T-cell (primary cell): Measurements from ENCODE around the gene DMRT2. TPM values are rescaled to one million over a fixed set of nuclear protein-coding genes. Genes with fewer than 3 reads are reported as not detected.

ENCODE experiments used
- ATAC-seq, 4 experiments: fragments of 200-7000 bp in 3 of 4; fragments of 150-1000 bp in 1 of 4; cut with Tn5 transposase; replicated peaks in 1 of 4; 1 replicate in 3 of 4; 2 replicates in 1 of 4; pipeline ENCODE4 v1.10.0; 2021; ENCODE audit warnings: moderate library complexity in 3 of 4, mild to moderate bottlenecking in 2 of 4, moderate number of reproducible peaks in 1 of 4
- CTCF ChIA-PET, 2 donors: fragments of 300-600 bp; sonication (Branson Sonifier 250); formaldehyde crosslinking; loops; one replicate each; lab custom pipeline; 2022; ENCODE audit warnings: antibody characterized with exemption in 2 of 2; lab: Charles Lee
- POLR2A ChIA-PET, 2 donors: fragments of 300-600 bp; sonication (Branson Sonifier 250); formaldehyde crosslinking; loops; one replicate each; lab custom pipeline; 2022; ENCODE audit warnings: antibody characterized with exemption in 2 of 2; lab: Charles Lee
- DNase-seq, 35 experiments: peaks; one replicate each; pipeline versions ENCODE4 v3.0.0 to v3.0.0-alpha.2; 2013 to 2023
- H3K27ac ChIP-seq: one replicate; pipeline ENCODE4 v1.5.1; 2013; ENCODE audit warnings: low read length
- H3K27me3 ChIP-seq, 2 experiments: replicated peaks in 1 of 2; 1 replicate in 1 of 2; 2 replicates in 1 of 2; pipeline versions ENCODE4 v1.6.1 to v1.7.0; 2013; ENCODE audit warnings: low read length in 1 of 2, mixed read lengths in 1 of 2; ENCODE audit not compliant: control insufficient read depth in 2 of 2, insufficient read depth in 2 of 2; ENCODE audit errors: extremely low read depth in 1 of 2
- H3K36me3 ChIP-seq, 2 donors: 1 replicate in 1 of 2; 2 replicates in 1 of 2; pipeline versions ENCODE4 v1.6.1 to v1.7.0; 2013; ENCODE audit warnings: low read length in 1 of 2; ENCODE audit not compliant: control insufficient read depth in 2 of 2, insufficient read depth in 1 of 2; ENCODE audit errors: extremely low read depth in 1 of 2
- H3K4me1 ChIP-seq, 2 experiments: 1 replicate in 1 of 2; 2 replicates in 1 of 2; pipeline versions ENCODE4 v1.6.1 to v1.7.0; 2013; ENCODE audit warnings: low read length in 2 of 2, mixed read lengths in 1 of 2; ENCODE audit not compliant: insufficient read depth in 2 of 2, control insufficient read depth in 1 of 2; ENCODE audit errors: extremely low read depth in 1 of 2
- H3K4me3 ChIP-seq, 2 donors: 1 replicate in 1 of 2; 2 replicates in 1 of 2; pipeline versions ENCODE4 v1.5.1 to v1.7.0; 2013; ENCODE audit warnings: mild to moderate bottlenecking in 2 of 2, low read length in 1 of 2, moderate library complexity in 1 of 2; ENCODE audit not compliant: control insufficient read depth in 1 of 2; ENCODE audit errors: extremely low read depth in 1 of 2
- H3K9me3 ChIP-seq: 2 replicates; pipeline ENCODE4 v1.7.0; 2013
- H3K27ac Mint-ChIP-seq, 2 donors: one replicate each; pipeline ENCODE4 v1.8.0; 2020 to 2021; ENCODE audit warnings: mild to moderate bottlenecking in 2 of 2, mixed read lengths in 2 of 2
- H3K27me3 Mint-ChIP-seq, 2 donors: one replicate each; pipeline ENCODE4 v1.8.0; 2021 to 2022; ENCODE audit warnings: mixed read lengths in 2 of 2
- H3K36me3 Mint-ChIP-seq: one replicate; pipeline ENCODE4 v1.8.0; 2021; ENCODE audit warnings: mixed read lengths
- H3K4me1 Mint-ChIP-seq, 3 donors: one replicate each; pipeline ENCODE4 v1.8.0; 2020 to 2022; ENCODE audit warnings: mixed read lengths in 3 of 3, mild to moderate bottlenecking in 1 of 3
- H3K4me3 Mint-ChIP-seq, 3 donors: one replicate each; pipeline ENCODE4 v1.8.0; 2020 to 2022; ENCODE audit warnings: mild to moderate bottlenecking in 3 of 3, mixed read lengths in 3 of 3, moderate library complexity in 3 of 3
- H3K9me3 Mint-ChIP-seq, 3 donors: one replicate each; pipeline ENCODE4 v1.8.0; 2020 to 2022; ENCODE audit warnings: mixed read lengths in 3 of 3
- WGBS: methylation state at CpG from one replicate; pipeline ENCODE4 v1.1.5; 2013; ENCODE audit warnings: missing lambda C conversion rate; ENCODE audit not compliant: insufficient coverage; 5-methylcytosine and 5-hydroxymethylcytosine counted together
- total RNA-seq, 35 experiments: library from RNA in 6 of 35; stranded (reverse) in 6 of 35; fragments of 120-200 nt in 1 of 35; gene quantifications; one replicate each; pipeline versions ENCODE4 v1.2.1 to v1.2.4 and lab custom pipeline; 2013 to 2026

The DMRT2 gene
- total RNA-seq, 5 donors from 2014 or later (not counting 1 experiment from before 2014, with no cell fraction given) = not detected

DNA sequence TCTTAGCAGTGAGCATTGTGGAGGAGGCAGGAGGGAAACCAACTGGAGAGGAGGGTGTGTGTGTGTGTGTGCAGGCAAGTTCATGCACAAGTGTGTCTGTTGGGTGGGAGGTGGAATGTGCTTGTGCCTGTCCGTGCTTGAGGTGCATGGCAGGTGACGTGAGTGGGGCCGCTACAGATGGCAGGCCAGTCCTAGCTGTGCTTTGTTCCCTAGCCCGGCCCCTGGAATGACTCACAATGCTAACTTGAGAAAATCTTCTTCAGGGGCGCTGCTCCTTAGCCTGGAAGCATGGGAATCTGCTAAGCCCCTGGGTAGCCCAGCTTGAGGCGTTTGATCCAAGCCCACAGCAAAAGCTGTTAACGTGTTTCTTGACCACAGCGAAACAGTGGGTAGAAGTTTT is 25.0 kb upstream of the DMRT2 start:
- Histone ChIP-seq H3K27me3 (peaks cover 0 to 18% of the 10 kb centered on the region in 2 experiments), H3K36me3 (no peaks in the 10 kb centered on the region), H3K4me3 (no peak overlapping the region), H3K9me3 (no peaks in the 10 kb centered on the region), H3K27ac (no peak overlapping the region), H3K4me1 (no peaks in the 10 kb centered on the region)
- H3K27me3 Mint-ChIP-seq = peaks cover 27 to 31% of the 10 kb centered on the region in 2 donors
- H3K9me3 Mint-ChIP-seq = peaks cover 0 to 5% (median 0%) of the 10 kb centered on the region in 3 donors
- ChIA-PET CTCF (no interaction called here), POLR2A (no interaction called here)
- DNase-seq (no peak), ATAC-seq (no peak)
- H3K4me3 Mint-ChIP-seq = no peak overlapping the region
- H3K27ac Mint-ChIP-seq = no peak overlapping the region
- no peaks in the 10 kb centered on the region for H3K36me3 Mint-ChIP-seq
- 73% methylated on average over 4 of the region's 8 CpGs for WGBS
- H3K4me1 Mint-ChIP-seq = no peaks in the 10 kb centered on the region

DNA sequence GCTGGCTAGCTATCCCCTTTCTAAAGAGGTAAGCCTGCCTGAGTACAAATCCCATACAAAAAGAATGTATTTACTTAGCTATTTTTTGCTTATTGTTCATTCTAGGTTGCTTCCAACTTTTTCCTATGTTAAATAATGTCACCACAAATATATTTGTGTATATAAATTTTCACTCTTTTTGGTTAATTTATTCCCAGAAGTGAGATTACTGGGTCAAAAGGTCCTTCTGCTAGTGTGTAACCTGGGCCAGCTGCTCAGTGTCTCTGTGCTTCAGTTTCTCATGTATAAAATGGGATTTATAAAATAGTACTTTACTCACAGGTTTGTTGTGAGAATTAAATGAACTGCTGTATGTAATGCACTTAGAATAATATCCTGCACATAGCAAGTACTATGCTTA is 23.9 kb upstream of the DMRT2 start:
- Histone ChIP-seq H3K4me3 (no peak overlapping the region), H3K9me3 (no peaks in the 10 kb centered on the region), H3K36me3 (no peaks in the 10 kb centered on the region), H3K4me1 (no peaks in the 10 kb centered on the region), H3K27me3 (peaks cover 0 to 19% of the 10 kb centered on the region in 2 experiments), H3K27ac (no peak overlapping the region)
- POLR2A ChIA-PET = no interaction called here
- Mint-ChIP-seq H3K4me3 (no peak overlapping the region), H3K36me3 (no peaks in the 10 kb centered on the region), H3K27ac (no peak overlapping the region), H3K9me3 (peaks cover 0 to 5% (median 0%) of the 10 kb centered on the region in 3 donors), H3K4me1 (no peaks in the 10 kb centered on the region), H3K27me3 (peaks cover 27 to 30% of the 10 kb centered on the region in 2 donors)
- DNase-seq (no peak), ATAC-seq (no peak)
- CTCF ChIA-PET = no interaction called here

DNA sequence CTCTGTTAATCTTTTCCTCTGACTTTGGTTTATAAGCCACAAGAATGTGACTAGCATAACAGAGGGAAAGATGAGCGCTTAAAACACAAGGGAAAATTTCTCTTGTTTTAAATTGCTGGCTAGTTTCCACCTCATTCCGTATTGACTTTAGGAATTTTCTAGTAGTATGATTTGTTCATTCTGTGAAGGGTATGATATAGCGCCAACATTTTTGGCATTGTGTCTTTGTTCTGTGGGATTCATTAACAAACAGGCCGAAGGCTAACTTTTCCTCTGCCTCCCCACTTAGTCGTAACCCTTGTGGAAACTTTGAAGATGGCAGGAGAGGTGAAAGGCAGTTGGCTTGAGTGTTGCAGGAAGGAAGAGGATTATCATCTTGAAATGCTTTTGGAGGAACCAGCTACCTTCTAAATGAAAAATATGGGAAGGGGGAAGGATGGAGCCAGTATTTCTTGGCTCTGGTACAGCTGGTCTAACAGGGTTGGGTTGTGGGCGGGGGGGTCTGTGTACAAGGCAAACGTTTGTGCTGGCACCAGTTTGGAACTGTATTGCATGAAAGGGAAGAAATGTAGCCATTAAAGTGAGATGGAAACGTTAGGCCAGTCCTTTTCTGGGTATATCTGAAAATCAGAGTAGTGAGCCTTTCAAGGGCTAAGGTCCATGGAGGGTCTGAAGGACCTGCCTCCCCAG is 21.5 kb upstream of the DMRT2 start:
- POLR2A ChIA-PET = no interaction called here
- no peaks in the 10 kb centered on the region for H3K36me3 Mint-ChIP-seq
- H3K9me3 Mint-ChIP-seq = no peaks in the 10 kb centered on the region
- no peak for DNase-seq
- H3K27ac Mint-ChIP-seq = no peak overlapping the region
- CTCF ChIA-PET = interaction anchor here in 1 of 2 donors (1.1 kb wide), 1 partner anchor 17 kb away, joined by 3 read pairs; no protein-coding TSS in a partner anchor
- WGBS = 51% methylated on average over 3 of the region's 8 CpGs
- no peak for ATAC-seq
- H3K4me3 ChIP-seq = no peak overlapping the region
- no peaks in the 10 kb centered on the region for H3K36me3 ChIP-seq
- no peak overlapping the region for H3K27ac ChIP-seq
- peaks cover 0 to 24% of the 10 kb centered on the region in 2 experiments for H3K27me3 ChIP-seq
- no peaks in the 10 kb centered on the region for H3K4me1 Mint-ChIP-seq
- H3K4me3 Mint-ChIP-seq = no peak overlapping the region
- H3K27me3 Mint-ChIP-seq = peaks cover 34 to 44% of the 10 kb centered on the region in 2 donors
- H3K4me1 ChIP-seq = no peaks in the 10 kb centered on the region
- H3K9me3 ChIP-seq = no peaks in the 10 kb centered on the region

DNA sequence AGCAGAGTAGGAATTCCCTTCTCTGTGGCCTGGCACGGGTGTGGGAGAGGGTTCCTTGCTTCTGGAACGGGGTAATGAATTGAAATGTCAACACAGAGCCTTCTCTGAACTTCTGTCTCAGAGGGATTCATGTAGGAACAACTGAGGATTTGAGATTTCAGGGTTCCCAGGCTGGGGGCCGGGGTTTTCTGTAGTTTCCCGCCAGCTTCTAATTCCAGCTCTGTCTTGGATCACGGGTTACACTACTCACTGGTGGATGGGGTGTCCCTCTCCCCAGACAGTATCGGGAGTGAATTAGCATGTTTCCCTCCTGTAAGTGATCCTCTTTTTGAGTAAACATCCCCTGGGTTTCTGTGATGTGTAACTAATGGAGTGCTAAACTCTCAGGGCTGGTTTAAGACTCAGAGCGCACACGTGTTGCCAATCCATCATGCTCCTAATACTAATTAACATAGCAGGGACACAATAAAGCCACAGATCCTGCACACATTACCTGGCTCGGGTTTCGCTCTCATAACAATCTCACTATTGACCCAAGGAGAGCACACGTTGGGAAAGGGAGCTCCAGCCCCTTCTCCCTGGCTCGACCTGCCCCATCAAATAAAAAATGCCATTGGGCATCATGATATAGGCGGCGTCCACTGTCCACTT is 18.1 kb upstream of the DMRT2 start:
- Histone ChIP-seq H3K27me3 (peaks cover 0 to 11% of the 10 kb centered on the region in 2 experiments), H3K4me1 (no peaks in the 10 kb centered on the region), H3K9me3 (no peaks in the 10 kb centered on the region), H3K4me3 (no peak overlapping the region), H3K36me3 (no peaks in the 10 kb centered on the region), H3K27ac (no peak overlapping the region)
- no peak overlapping the region for H3K4me3 Mint-ChIP-seq
- CTCF ChIA-PET = interaction anchor here in 1 of 2 donors (0.6 kb wide), 1 partner anchor 339 kb away, joined by 4 read pairs; no protein-coding TSS in a partner anchor
- peaks cover 32 to 35% of the 10 kb centered on the region in 2 donors for H3K27me3 Mint-ChIP-seq
- WGBS = 74% methylated on average over 7 of the region's 14 CpGs
- POLR2A ChIA-PET = no interaction called here
- DNase-seq (no peak), ATAC-seq (no peak)
- H3K4me1 Mint-ChIP-seq = no peaks in the 10 kb centered on the region
- H3K36me3 Mint-ChIP-seq = no peaks in the 10 kb centered on the region
- no peak overlapping the region for H3K27ac Mint-ChIP-seq
- H3K9me3 Mint-ChIP-seq = no peaks in the 10 kb centered on the region

DNA sequence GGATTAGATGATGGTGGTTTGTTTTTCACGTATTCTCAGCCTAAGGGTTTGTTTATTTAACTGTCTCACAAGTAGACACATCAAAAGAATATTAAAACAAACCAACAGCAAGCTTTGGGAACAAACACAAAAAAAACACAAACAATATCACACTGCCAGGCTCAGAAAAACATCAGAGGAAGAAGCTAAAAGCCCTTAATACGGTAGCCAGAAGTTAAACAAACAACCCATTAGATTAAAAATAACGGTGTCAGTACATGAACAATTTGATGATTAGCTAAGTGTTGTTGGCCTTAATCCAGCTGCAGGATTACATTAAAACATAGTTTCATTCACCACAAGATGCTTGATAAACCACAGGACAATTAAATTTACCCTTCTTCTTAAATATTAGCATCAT is 15.9 kb upstream of the DMRT2 start:
- H3K4me1 Mint-ChIP-seq = no peaks in the 10 kb centered on the region
- H3K27me3 Mint-ChIP-seq = peaks cover 32 to 33% of the 10 kb centered on the region in 2 donors
- no peak overlapping the region for H3K27ac ChIP-seq
- H3K9me3 Mint-ChIP-seq = no peaks in the 10 kb centered on the region
- POLR2A ChIA-PET = no interaction called here
- DNase-seq (no peak), ATAC-seq (no peak)
- H3K4me3 Mint-ChIP-seq = no peak overlapping the region
- CTCF ChIA-PET = no interaction called here
- no peaks in the 10 kb centered on the region for H3K4me1 ChIP-seq
- H3K36me3 Mint-ChIP-seq = no peaks in the 10 kb centered on the region
- H3K36me3 ChIP-seq = no peaks in the 10 kb centered on the region
- no peaks in the 10 kb centered on the region for H3K9me3 ChIP-seq
- no peak overlapping the region for H3K4me3 ChIP-seq
- no peak overlapping the region for H3K27ac Mint-ChIP-seq
- no CpG with 5 or more reads among the region's 3 CpGs for WGBS
- H3K27me3 ChIP-seq = peaks cover 6 to 11% of the 10 kb centered on the region in 2 experiments

DNA sequence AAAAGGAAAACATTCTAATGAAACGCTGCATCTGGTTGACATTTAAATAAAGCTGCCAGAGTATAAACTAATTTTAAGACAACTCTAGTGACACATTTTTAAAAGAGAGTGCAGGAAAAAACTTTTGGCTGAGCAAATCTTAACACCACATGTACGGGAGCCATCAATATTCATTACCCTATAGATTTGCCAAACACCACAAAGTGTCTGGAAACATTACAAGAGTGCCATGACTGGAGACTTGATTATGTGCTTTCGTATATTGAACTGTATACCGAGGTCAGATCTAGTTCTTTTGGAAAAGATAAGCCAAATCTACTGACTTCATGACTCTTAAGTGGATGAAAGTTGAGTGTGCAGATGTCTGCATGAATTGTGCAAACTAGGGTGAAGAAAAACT is 10.6 kb upstream of the DMRT2 start:
- ChIA-PET POLR2A (no interaction called here), CTCF (no interaction called here)
- no peaks in the 10 kb centered on the region for H3K36me3 Mint-ChIP-seq
- no CpG with 5 or more reads among the region's 4 CpGs for WGBS
- H3K27me3 ChIP-seq = peaks cover 20 to 34% of the 10 kb centered on the region in 2 experiments
- no peak overlapping the region for H3K27ac ChIP-seq
- H3K9me3 ChIP-seq = no peaks in the 10 kb centered on the region
- ATAC-seq (no peak), DNase-seq (no peak)
- no peaks in the 10 kb centered on the region for H3K36me3 ChIP-seq
- no peak overlapping the region for H3K27ac Mint-ChIP-seq
- peaks cover 0 to 3% (median 0%) of the 10 kb centered on the region in 3 donors for H3K9me3 Mint-ChIP-seq
- H3K4me3 ChIP-seq = no peak overlapping the region
- no peak overlapping the region for H3K4me3 Mint-ChIP-seq
- H3K27me3 Mint-ChIP-seq = peaks cover 42 to 62% of the 10 kb centered on the region in 2 donors
- H3K4me1 Mint-ChIP-seq = peaks cover 6 to 15% (median 12%) of the 10 kb centered on the region in 3 donors
- peaks cover 0 to 13% of the 10 kb centered on the region in 2 experiments for H3K4me1 ChIP-seq
